Measurements from ENCODE around the gene ATF7.

DNA sequence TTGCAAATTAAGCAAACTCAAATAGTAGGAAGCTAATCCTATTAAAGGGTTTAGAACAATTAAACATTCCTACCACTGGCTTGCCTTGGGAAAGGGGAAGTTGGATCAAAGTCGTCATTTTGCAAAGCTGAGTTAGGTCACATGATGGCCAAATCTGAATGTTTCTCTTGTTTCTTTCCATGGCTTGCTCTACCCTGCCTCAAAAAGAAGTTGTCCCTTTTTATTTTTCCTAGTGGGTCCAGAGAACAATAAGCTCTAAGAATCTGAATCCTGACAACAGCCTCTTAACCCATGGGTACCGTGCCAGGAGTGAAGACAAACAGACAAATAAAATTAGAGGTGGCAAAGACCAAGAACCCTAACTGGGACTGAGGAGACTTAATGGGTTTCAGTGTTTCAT lies 92.7 kb downstream of the ATF7 start:
- TF ChIP-seq, protein P1, sequence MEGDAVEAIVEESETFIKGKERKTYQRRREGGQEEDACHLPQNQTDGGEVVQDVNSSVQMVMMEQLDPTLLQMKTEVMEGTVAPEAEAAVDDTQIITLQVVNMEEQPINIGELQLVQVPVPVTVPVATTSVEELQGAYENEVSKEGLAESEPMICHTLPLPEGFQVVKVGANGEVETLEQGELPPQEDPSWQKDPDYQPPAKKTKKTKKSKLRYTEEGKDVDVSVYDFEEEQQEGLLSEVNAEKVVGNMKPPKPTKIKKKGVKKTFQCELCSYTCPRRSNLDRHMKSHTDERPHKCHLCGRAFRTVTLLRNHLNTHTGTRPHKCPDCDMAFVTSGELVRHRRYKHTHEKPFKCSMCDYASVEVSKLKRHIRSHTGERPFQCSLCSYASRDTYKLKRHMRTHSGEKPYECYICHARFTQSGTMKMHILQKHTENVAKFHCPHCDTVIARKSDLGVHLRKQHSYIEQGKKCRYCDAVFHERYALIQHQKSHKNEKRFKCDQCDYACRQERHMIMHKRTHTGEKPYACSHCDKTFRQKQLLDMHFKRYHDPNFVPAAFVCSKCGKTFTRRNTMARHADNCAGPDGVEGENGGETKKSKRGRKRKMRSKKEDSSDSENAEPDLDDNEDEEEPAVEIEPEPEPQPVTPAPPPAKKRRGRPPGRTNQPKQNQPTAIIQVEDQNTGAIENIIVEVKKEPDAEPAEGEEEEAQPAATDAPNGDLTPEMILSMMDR (IDR thresholded peaks at IDR 0.05; ENCODE audit: low read depth, low read length) = no peak
- TF ChIP-seq EZH2phosphoT487 (IDR thresholded peaks at IDR 0.05; ENCODE audit: low read depth) = no peak

Data from OCI-LY3 (cell line).